Measurements from ENCODE around the gene HSD17B11. TPM values are rescaled to one million over a fixed set of nuclear protein-coding genes. Genes with fewer than 3 reads are reported as not detected.
"Not testable (repeated sequence)": the region's sequence is repeated elsewhere in the genome, so short reads cannot be mapped to it uniquely, and the experiment has no call there.

Gene HSD17B11
- total RNA-seq, 1 experiment from 2014 or later: 8.8 TPM

DNA sequence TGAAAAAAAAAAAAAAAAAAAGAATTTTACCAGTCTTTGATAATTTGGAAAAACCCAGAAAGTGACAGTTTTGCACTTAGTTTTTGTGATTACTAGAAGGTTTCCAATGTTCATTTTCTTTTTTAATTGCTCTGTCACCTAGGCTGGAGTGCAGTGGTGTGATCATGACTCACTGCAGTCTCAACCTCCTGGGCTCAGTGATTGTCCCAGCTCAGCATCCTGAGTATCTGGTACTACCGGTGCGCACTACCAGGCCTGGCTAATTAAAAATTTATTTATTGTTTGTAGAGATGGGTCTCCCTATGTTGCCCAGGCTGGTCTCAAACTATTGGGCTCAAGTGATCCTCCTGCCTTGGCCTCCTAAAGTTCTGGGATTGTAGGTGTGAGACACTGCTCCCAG, 34.7 kb upstream of the HSD17B11 start:
- H3K27me3 Mint-ChIP-seq (ENCODE audit: low read depth): no peaks in the 10 kb centered on the region
- H3K4me2 ChIP-seq (ENCODE audit: insufficient read depth, insufficient read length, low read length): no peak overlapping the region
- no peak for DNase-seq
- H3K9me3 ChIP-seq (ENCODE audit: control insufficient read depth, low read depth, low read length): no peaks in the 10 kb centered on the region
- H3K4me1 Mint-ChIP-seq: peaks cover 31 to 38% of the 10 kb centered on the region in 2 experiments
- peaks cover 9% of the 10 kb centered on the region; the same call in 1 of the 2 replicates for H3K79me2 ChIP-seq (ENCODE audit: insufficient read depth, low read length)
- peaks cover 4% of the 10 kb centered on the region for H3K23me2 ChIP-seq (ENCODE audit: insufficient read length, low read depth, low read length, poor library complexity, severe bottlenecking)
- no peak overlapping the region for H2AFZ ChIP-seq (ENCODE audit: low read length)
- H3K4me1 ChIP-seq (ENCODE audit: insufficient read depth, low read length): no peaks in the 10 kb centered on the region
- H2BK15ac ChIP-seq (ENCODE audit: low read depth, low read length): no peak overlapping the region
- no peak overlapping the region for H3K14ac ChIP-seq (ENCODE audit: insufficient read depth, low read length)
- H3K18ac ChIP-seq (ENCODE audit: insufficient read length, low read depth, low read length): no peak overlapping the region
- no peak overlapping the region for H4K5ac ChIP-seq (ENCODE audit: insufficient read length, low read depth, low read length)
- no peak overlapping the region for H2BK5ac ChIP-seq (ENCODE audit: insufficient read length, low read length)
- no peak overlapping the region for H2AK5ac ChIP-seq (ENCODE audit: insufficient read length, low read length)
- no peak overlapping the region for H3K56ac ChIP-seq (ENCODE audit: insufficient read length, low read depth, low read length)
- no peaks in the 10 kb centered on the region for H4K20me1 ChIP-seq (ENCODE audit: control insufficient read depth, insufficient read depth, insufficient read length)
- H3K9ac ChIP-seq (ENCODE audit: extremely low read depth, insufficient read length, low read length): no peak overlapping the region
- WGBS (ENCODE audit: extremely low coverage, insufficient read length, low lambda C conversion rate): no CpG with 5 or more reads among the region's 2 CpGs
- no peak overlapping the region for H2BK120ac ChIP-seq (ENCODE audit: low read depth, low read length, poor library complexity, severe bottlenecking)
- no peak overlapping the region for H3K4ac ChIP-seq (ENCODE audit: low read depth, low read length)
- H3K79me1 ChIP-seq (ENCODE audit: insufficient read depth, low read depth, low read length, poor library complexity, severe bottlenecking): peaks cover 9% of the 10 kb centered on the region
- H2BK20ac ChIP-seq (ENCODE audit: low read depth, low read length, poor library complexity, severe bottlenecking): no peak overlapping the region
- H3K27ac Mint-ChIP-seq: no peak overlapping the region
- no peaks in the 10 kb centered on the region; a peak in 1 of 7 replicates for H3K36me3 Mint-ChIP-seq (ENCODE audit: insufficient read depth in 1 of 3, low read depth in 3 of 3)
- no peak for TF ChIP-seq CTCF (conservative IDR thresholded peaks at IDR 0.05)
- H3K27me3 ChIP-seq (ENCODE audit: insufficient read depth, low read length): no peaks in the 10 kb centered on the region
- no peak overlapping the region for H4K91ac ChIP-seq (ENCODE audit: insufficient read length, low read depth, low read length)
- no peak overlapping the region for H3K4me3 Mint-ChIP-seq
- no peak overlapping the region for H3K23ac ChIP-seq (ENCODE audit: insufficient read length, low read depth, low read length)
- H4K8ac ChIP-seq (replicated peaks; ENCODE audit: insufficient read length, low read depth, low read length): no peak overlapping the region
- no peak overlapping the region for H3K27ac ChIP-seq (ENCODE audit: insufficient read length, low read depth, low read length)
- H2BK12ac ChIP-seq (ENCODE audit: insufficient read length, low read depth, low read length): no peak overlapping the region
- H3T11ph ChIP-seq (ENCODE audit: low read length): no peak overlapping the region
- no peaks in the 10 kb centered on the region; a peak in 1 of 5 replicates for H3K9me3 Mint-ChIP-seq

DNA sequence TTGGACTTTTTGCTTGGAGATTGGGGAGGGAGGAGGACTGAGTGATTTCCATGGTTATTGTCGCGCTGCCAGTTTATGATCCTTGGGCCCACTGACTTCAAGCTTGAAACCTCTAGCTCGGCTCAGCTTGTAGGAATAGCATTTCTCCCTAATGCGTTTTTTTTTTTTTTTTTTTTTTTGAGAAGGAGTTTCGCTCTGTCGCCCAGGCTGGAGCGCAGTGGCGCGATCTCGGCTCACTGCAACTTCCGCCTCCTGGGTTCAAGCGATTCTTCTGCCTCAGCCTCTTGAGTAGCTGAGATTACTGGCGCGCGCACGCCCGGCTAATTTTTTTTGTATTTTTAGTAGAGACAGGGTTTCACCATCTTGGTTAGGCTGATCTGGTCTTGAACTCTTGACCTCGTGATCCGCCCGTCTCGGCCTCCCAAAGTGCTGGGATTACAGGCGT, 33.1 kb upstream of the HSD17B11 start:
- peaks cover 40 to 43% of the 10 kb centered on the region in 2 experiments for H3K4me1 Mint-ChIP-seq
- H3K18ac ChIP-seq (ENCODE audit: insufficient read length, low read depth, low read length); H2BK15ac ChIP-seq (ENCODE audit: low read depth, low read length); H3K79me2 ChIP-seq (ENCODE audit: insufficient read depth, low read length); H3K14ac ChIP-seq (ENCODE audit: insufficient read depth, low read length); H3K4me1 ChIP-seq (ENCODE audit: insufficient read depth, low read length); H3K27ac ChIP-seq (ENCODE audit: insufficient read length, low read depth, low read length); H3K9me3 ChIP-seq (ENCODE audit: control insufficient read depth, low read depth, low read length); H4K91ac ChIP-seq (ENCODE audit: insufficient read length, low read depth, low read length); H2BK120ac ChIP-seq (ENCODE audit: low read depth, low read length, poor library complexity, severe bottlenecking); H2BK12ac ChIP-seq (ENCODE audit: insufficient read length, low read depth, low read length); H3T11ph ChIP-seq (ENCODE audit: low read length); H3K9me3 Mint-ChIP-seq; H3K36me3 Mint-ChIP-seq (ENCODE audit: insufficient read depth in 1 of 3, low read depth in 3 of 3); H3K27me3 ChIP-seq (ENCODE audit: insufficient read depth, low read length); H3K4ac ChIP-seq (ENCODE audit: low read depth, low read length); H3K23me2 ChIP-seq (ENCODE audit: insufficient read length, low read depth, low read length, poor library complexity, severe bottlenecking); H3K79me1 ChIP-seq (ENCODE audit: insufficient read depth, low read depth, low read length, poor library complexity, severe bottlenecking); H2BK20ac ChIP-seq (ENCODE audit: low read depth, low read length, poor library complexity, severe bottlenecking); H3K23ac ChIP-seq (ENCODE audit: insufficient read length, low read depth, low read length); H2AFZ ChIP-seq (ENCODE audit: low read length); H4K5ac ChIP-seq (ENCODE audit: insufficient read length, low read depth, low read length); DNase-seq; H4K20me1 ChIP-seq (ENCODE audit: control insufficient read depth, insufficient read depth, insufficient read length); H3K27me3 Mint-ChIP-seq (ENCODE audit: low read depth); H2AK5ac ChIP-seq (ENCODE audit: insufficient read length, low read length); H2BK5ac ChIP-seq (ENCODE audit: insufficient read length, low read length); H4K8ac ChIP-seq (replicated peaks; ENCODE audit: insufficient read length, low read depth, low read length); H3K56ac ChIP-seq (ENCODE audit: insufficient read length, low read depth, low read length): not testable (repeated sequence)
- peak overlapping the region in 1 of 3 experiments; percentile 2; a peak in 1 of 7 replicates for H3K27ac Mint-ChIP-seq
- WGBS (ENCODE audit: extremely low coverage, insufficient read length, low lambda C conversion rate): no CpG with 5 or more reads among the region's 22 CpGs
- Histone ChIP-seq H3K9ac (ENCODE audit: extremely low read depth, insufficient read length, low read length) (peak overlapping the region; percentile 38), H3K4me2 (ENCODE audit: insufficient read depth, insufficient read length, low read length) (peak overlapping the region; percentile 86)
- H3K4me3 Mint-ChIP-seq: peak overlapping the region; percentile 97 to 98

Measured in H9 (cell line).